A549 treated with dexamethasone at 1 μM for 4 hours (cell line): ENCODE measurements around the gene KRTAP6-1. TPM values are rescaled to one million over a fixed set of nuclear protein-coding genes. Genes with fewer than 3 reads are reported as not detected.

Experiments used
- total RNA-seq: library from RNA; stranded (reverse); fragments of 200-300 nt; extraction: Qiagen RNA extraction; gene quantifications from 5 replicates; pipeline ENCODE4 v1.2.3, GENCODE V29; 2022

KRTAP6-1 gene
- not detected in 5 replicates for total RNA-seq

GRCh38 chr21:30613836-30614235 is at the start of gene KRTAP6-1:
Gene KRTAP6-1, minus strand, starts transcription at chr21:30613930. Its CDS starts 26 bp downstream, at chr21:30613904.

GRCh38 chr21:30642564-30642963 is 28.8 kb upstream of the KRTAP6-1 start, which contains the start of gene KRTAP20-3:
Gene KRTAP20-3, plus strand, starts transcription at chr21:30642864.

GRCh38 chr21:30634906-30635305 is 21.2 kb upstream of the KRTAP6-1 start, which contains the start of gene KRTAP20-2:
Gene KRTAP20-2, plus strand, starts transcription at chr21:30635206. Its CDS starts 58 bp downstream, at chr21:30635264.

GRCh38 chr21:30620522-30620921 is 6.8 kb upstream of the KRTAP6-1 start, which contains the start of gene KRTAP20-4:
Gene KRTAP20-4, plus strand, starts transcription at chr21:30620627.

GRCh38 chr21:30616125-30616524 is 2.4 kb upstream of the KRTAP6-1 start, which contains the start of gene KRTAP20-1:
Gene KRTAP20-1, plus strand, starts transcription at chr21:30616425. Its CDS starts 30 bp downstream, at chr21:30616455.

GRCh38 chr21:30600787-30601186 is 12.9 kb downstream of the KRTAP6-1 start, which contains the start of gene KRTAP22-1:
Gene KRTAP22-1, plus strand, starts transcription at chr21:30601087.

GRCh38 chr21:30598802-30599201 is 14.9 kb downstream of the KRTAP6-1 start, which contains the start of gene KRTAP6-2:
Gene KRTAP6-2, minus strand, starts transcription at chr21:30598902. Its CDS starts 28 bp downstream, at chr21:30598874.

GRCh38 chr21:30592140-30592539 is 21.6 kb downstream of the KRTAP6-1 start, which contains the start of gene KRTAP6-3:
Gene KRTAP6-3, plus strand, starts transcription at chr21:30592440. Its CDS starts 6 bp downstream, at chr21:30592446.

GRCh38 chr21:30590297-30590696 is 23.4 kb downstream of the KRTAP6-1 start, which contains the start of gene KRTAP22-2:
Gene KRTAP22-2, minus strand, starts transcription at chr21:30590397.

Other genes with a start within 250 kb of the KRTAP6-1 start
- gene KRTAP13-2, start 241.7 kb downstream of the KRTAP6-1 start, total RNA-seq: 0.09 TPM in 1 of 5 replicates, not detected in the others
- gene KRTAP13-1, start 217.9 kb downstream of the KRTAP6-1 start, total RNA-seq: not detected in 5 replicates
- not detected in 5 replicates for gene KRTAP13-3, start 188.0 kb downstream of the KRTAP6-1 start, total RNA-seq
- gene KRTAP13-4, start 183.7 kb downstream of the KRTAP6-1 start, total RNA-seq: not detected in 5 replicates
- not detected in 5 replicates for gene KRTAP15-1, start 173.7 kb downstream of the KRTAP6-1 start, total RNA-seq
- gene KRTAP19-1, start 133.6 kb downstream of the KRTAP6-1 start, total RNA-seq: not detected in 5 replicates
- not detected in 5 replicates for gene KRTAP19-2, start 126.5 kb downstream of the KRTAP6-1 start, total RNA-seq
- gene KRTAP19-3, start 121.9 kb downstream of the KRTAP6-1 start, total RNA-seq: not detected in 5 replicates
- not detected in 5 replicates for gene KRTAP19-4, start 116.8 kb downstream of the KRTAP6-1 start, total RNA-seq
- gene KRTAP19-5, start 111.8 kb downstream of the KRTAP6-1 start, total RNA-seq: not detected in 5 replicates
- gene KRTAP19-6, start 72.1 kb downstream of the KRTAP6-1 start, total RNA-seq: not detected in 5 replicates
- not detected in 5 replicates for gene KRTAP19-7, start 52.6 kb downstream of the KRTAP6-1 start, total RNA-seq
- gene KRTAP22-2, start 23.5 kb downstream of the KRTAP6-1 start, total RNA-seq: not detected in 5 replicates
- gene KRTAP6-3, start 21.5 kb downstream of the KRTAP6-1 start, total RNA-seq: not detected in 5 replicates
- gene KRTAP6-2, start 15.0 kb downstream of the KRTAP6-1 start, total RNA-seq: not detected in 5 replicates
- not detected in 5 replicates for gene KRTAP22-1, start 12.8 kb downstream of the KRTAP6-1 start, total RNA-seq
- not detected in 5 replicates for gene KRTAP20-1, start 2.5 kb upstream of the KRTAP6-1 start, total RNA-seq
- not detected in 5 replicates for gene KRTAP20-4, start 6.7 kb upstream of the KRTAP6-1 start, total RNA-seq
- gene KRTAP20-2, start 21.3 kb upstream of the KRTAP6-1 start, total RNA-seq: not detected in 5 replicates
- gene KRTAP20-3, start 28.9 kb upstream of the KRTAP6-1 start, total RNA-seq: not detected in 5 replicates
- not detected in 5 replicates for gene KRTAP21-3, start 104.8 kb upstream of the KRTAP6-1 start, total RNA-seq
- gene KRTAP21-2, start 133.3 kb upstream of the KRTAP6-1 start, total RNA-seq: not detected in 5 replicates
- not detected in 5 replicates for gene KRTAP21-1, start 141.5 kb upstream of the KRTAP6-1 start, total RNA-seq
- gene KRTAP8-1, start 199.3 kb upstream of the KRTAP6-1 start, total RNA-seq: not detected in 5 replicates
- not detected in 5 replicates for gene KRTAP7-1, start 215.8 kb upstream of the KRTAP6-1 start, total RNA-seq